SK-N-SH (cell line): ENCODE results near the gene KCNJ9. TPM values are rescaled to one million over a fixed set of nuclear protein-coding genes. Genes with fewer than 3 reads are reported as not detected.

ENCODE experiments used
- CTCF ChIA-PET: fragments of 300-600, 350-600 bp; formaldehyde crosslinking; extraction: SDS; loops from one replicate; lab custom pipeline; 2021; lab: Yijun Ruan, JAX
- POLR2A ChIA-PET: fragments of 350-600 bp; sonication (Branson Sonifier 250); formaldehyde crosslinking; extraction: SDS; loops from one replicate; lab custom pipeline; 2020; ENCODE audit warnings: antibody characterized with exemption, inconsistent platforms; lab: Yijun Ruan, JAX
- DNase-seq: peaks from one replicate; pipeline ENCODE4 v3.0.0; 2012
- H2AFZ ChIP-seq: fragments of 200-600 bp; sonication (generic); 2 replicates; pipeline ENCODE4 v1.8.1; 2016; ENCODE audit warnings: antibody characterized with exemption, mild to moderate bottlenecking, low read depth
- H3F3A ChIP-seq: fragments of 200-600 bp; sonication (generic); replicated peaks from 2 replicates; pipeline ENCODE3; 2016; ENCODE audit warnings: antibody characterized with exemption, mild to moderate bottlenecking; ENCODE audit not compliant: insufficient read depth
- H3K27ac ChIP-seq, 2 experiments: fragments of 200-500 bp in 1 of 2; fragments of 200-600 bp in 1 of 2; sonication (Bioruptor generic) in 1 of 2; sonication (generic), shearing (Covaris generic) in 1 of 2; 2 replicates each; pipeline versions ENCODE4 v1.5.1 to v1.6.1; 2014 to 2016; ENCODE audit warnings: low read depth in 2 of 2, inconsistent platforms in 1 of 2, low read length in 1 of 2, mild to moderate bottlenecking in 1 of 2, mixed read lengths in 1 of 2
- H3K27me3 ChIP-seq: fragments of 200-600 bp; sonication (generic), shearing (Covaris generic); 2 replicates; pipeline ENCODE4 v1.6.1; 2016; ENCODE audit warnings: mixed run types; ENCODE audit not compliant: insufficient read depth
- H3K36me3 ChIP-seq, 2 experiments: fragments of 200-500 bp in 1 of 2; fragments of 200-600 bp in 1 of 2; sonication (Bioruptor generic) in 1 of 2; sonication (generic) in 1 of 2; replicated peaks in 1 of 2; 2 replicates each; pipeline versions ENCODE3 to v1.5.1; 2014 to 2016; ENCODE audit warnings: low read length in 1 of 2, mild to moderate bottlenecking in 1 of 2; ENCODE audit not compliant: insufficient read depth in 2 of 2, control insufficient read depth in 1 of 2
- H3K4me1 ChIP-seq, 2 experiments: fragments of 200-500 bp in 1 of 2; fragments of 200-600 bp in 1 of 2; sonication (Bioruptor generic) in 1 of 2; sonication (generic), shearing (Covaris generic) in 1 of 2; 2 replicates each; pipeline versions ENCODE4 v1.5.1 to v1.6.1; 2014 to 2016; ENCODE audit warnings: low read depth in 1 of 2, low read length in 1 of 2, mixed run types in 1 of 2; ENCODE audit not compliant: insufficient read depth in 2 of 2, control insufficient read depth in 1 of 2
- H3K4me2 ChIP-seq: fragments of 200-600 bp; sonication (generic), shearing (Covaris generic); 2 replicates; pipeline ENCODE4 v1.6.1; 2017; ENCODE audit warnings: mixed run types
- H3K4me3 ChIP-seq, 2 experiments: fragments of 200-500 bp in 1 of 2; fragments of 200-600 bp in 1 of 2; sonication (Bioruptor generic) in 1 of 2; sonication (generic), shearing (Covaris generic) in 1 of 2; 2 replicates each; pipeline versions ENCODE4 v1.5.1 to v1.8.1; 2014 to 2016; ENCODE audit warnings: low read depth in 2 of 2, inconsistent platforms in 1 of 2, low read length in 1 of 2, mild to moderate bottlenecking in 1 of 2, mixed read lengths in 1 of 2, moderate library complexity in 1 of 2
- H3K79me2 ChIP-seq: fragments of 200-600 bp; sonication (generic); 2 replicates; pipeline ENCODE4 v1.8.1; 2017; ENCODE audit warnings: mild to moderate bottlenecking; ENCODE audit not compliant: insufficient read depth
- H3K9ac ChIP-seq: fragments of 200-600 bp; sonication (generic); 2 replicates; pipeline ENCODE4 v1.6.1; 2017; ENCODE audit warnings: mixed run types
- H3K9me2 ChIP-seq: fragments of 200-600 bp; sonication (generic); 2 replicates; pipeline ENCODE4 v1.6.1; 2017; ENCODE audit warnings: mixed run types
- H3K9me3 ChIP-seq: fragments of 200-600 bp; sonication (generic); 2 replicates; pipeline ENCODE4 v1.6.1; 2017; ENCODE audit warnings: mixed run types, mild to moderate bottlenecking, moderate library complexity
- H4K20me1 ChIP-seq: fragments of 200-600 bp; sonication (generic); 2 replicates; pipeline ENCODE4 v1.6.1; 2017; ENCODE audit warnings: mild to moderate bottlenecking, mixed run types; ENCODE audit not compliant: insufficient read depth
- CHD2 ChIP-seq: fragments of 150-350 bp; IDR thresholded peaks from 2 replicates; pipeline ENCODE4 v1.6.1; 2018; ENCODE audit warnings: low read length; ENCODE audit not compliant: partially characterized antibody
- EZH2phosphoT487 ChIP-seq: fragments of 200-600 bp; sonication (generic); IDR thresholded peaks from 2 replicates; pipeline ENCODE4 v1.6.1; 2017; ENCODE audit warnings: low read depth, mixed run types, mild to moderate bottlenecking, antibody characterized with exemption, moderate library complexity, borderline replicate concordance
- FOXJ3 ChIP-seq: sonication (generic); formaldehyde crosslinking; IDR thresholded peaks from 2 replicates; pipeline ENCODE4 v1.5.1; 2020; ENCODE audit warnings: mild to moderate bottlenecking, missing genetic modification reagents
- GABPA ChIP-seq: IDR thresholded peaks from 2 replicates; pipeline ENCODE4 v1.4.0; 2012; ENCODE audit warnings: low read depth, mild to moderate bottlenecking
- GATA2 ChIP-seq: sonication (generic); formaldehyde crosslinking; IDR thresholded peaks from 2 replicates; pipeline ENCODE4 v1.5.0; 2020; ENCODE audit warnings: mild to moderate bottlenecking, missing genetic modification reagents
- JUND ChIP-seq: IDR thresholded peaks from 2 replicates; pipeline ENCODE4 v1.4.0; 2012
- MEF2A ChIP-seq: IDR thresholded peaks from 2 replicates; pipeline ENCODE4 v1.4.0; 2012; ENCODE audit warnings: low read depth, borderline replicate concordance
- MXI1 ChIP-seq: IDR thresholded peaks from 2 replicates; pipeline ENCODE4 v1.6.1; 2012; ENCODE audit warnings: mild to moderate bottlenecking, low read depth, low read length, improper control_type of control experiment
- NRF1 ChIP-seq: IDR thresholded peaks from 2 replicates; pipeline ENCODE4 v1.6.1; 2012; ENCODE audit warnings: low read depth, mild to moderate bottlenecking, low read length
- POLR2AphosphoS5 ChIP-seq: IDR thresholded peaks from 2 replicates; pipeline ENCODE4 v1.6.1; 2012; ENCODE audit warnings: low read depth, low read length
- SIN3A ChIP-seq: IDR thresholded peaks from 2 replicates; pipeline ENCODE4 v1.6.1; 2012; ENCODE audit warnings: low read depth, mild to moderate bottlenecking, low read length, moderate library complexity, borderline replicate concordance
- TEAD4 ChIP-seq: IDR thresholded peaks from 2 replicates; pipeline ENCODE4 v1.4.0; 2012; ENCODE audit warnings: mild to moderate bottlenecking, borderline replicate concordance; ENCODE audit not compliant: insufficient read depth
- WGBS: methylation state at CpG from one replicate; pipeline ENCODE4 v1.1.6; 2017; ENCODE audit warnings: low lambda C conversion rate; 5-methylcytosine and 5-hydroxymethylcytosine counted together
- polyA plus RNA-seq, 3 experiments: library from polyadenylated mRNA; depleted of rRNA; stranded (reverse); fragments of >200 nt; gene quantifications; 2 replicates each; pipeline ENCODE4 v1.2.3, GENCODE V29; 2012
- TF ChIP-seq, protein P1 (sequence below): fragments of 150-350 bp; IDR thresholded peaks from 2 replicates; pipeline ENCODE4 v1.6.1; 2017; ENCODE audit warnings: antibody characterized with exemption, low read length, low read depth, borderline replicate concordance
- TF ChIP-seq, protein P2 (sequence below): IDR thresholded peaks from 2 replicates; pipeline ENCODE4 v1.4.0; 2012; ENCODE audit warnings: low read depth, borderline replicate concordance
- TF ChIP-seq, protein P3 (sequence below): fragments of 200-600 bp; sonication (generic); IDR thresholded peaks from 2 replicates; pipeline ENCODE4 v1.6.1; 2017; ENCODE audit warnings: antibody characterized with exemption, mild to moderate bottlenecking, moderate library complexity

Gene KCNJ9
- polyA plus RNA-seq, 1 of the 3 experiments (the other 2 are of a cell fraction) = 0.02 TPM

DNA sequence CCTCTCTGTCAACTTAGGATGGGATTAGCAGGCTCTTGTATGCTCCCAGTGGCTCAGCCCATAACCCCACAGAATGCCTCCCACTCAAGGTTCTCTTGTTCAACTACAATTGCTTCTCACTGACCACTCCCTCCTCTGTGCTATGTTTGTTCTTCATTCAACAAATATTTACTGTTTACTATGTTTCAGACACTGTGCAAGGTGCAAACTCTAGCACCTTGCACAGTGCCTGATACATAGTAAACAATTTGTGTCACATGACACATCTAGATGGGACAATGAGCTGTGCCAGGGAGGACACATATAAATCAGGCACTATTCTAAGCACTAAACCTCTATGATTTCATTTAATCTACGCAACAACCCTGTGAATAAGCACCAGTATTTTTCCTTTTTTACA, 49.6 kb downstream of the KCNJ9 start:
- H3K4me3 ChIP-seq = no peak overlapping the region
- H3F3A ChIP-seq = no peaks in the 10 kb centered on the region
- no peak overlapping the region for H3K4me2 ChIP-seq
- H3K79me2 ChIP-seq = no peaks in the 10 kb centered on the region
- no peaks in the 10 kb centered on the region for H3K9me3 ChIP-seq
- POLR2A ChIA-PET = no interaction called here
- 64% methylated on average over 1 of the region's 1 CpG for WGBS
- H3K27ac ChIP-seq = no peak overlapping the region
- H3K27me3 ChIP-seq = 0 out of 2 replicates have a peak, but pooled peaks cover 4% of the 10 kb centered on the region
- H2AFZ ChIP-seq = no peak overlapping the region
- no peak overlapping the region for H3K9ac ChIP-seq
- H3K9me2 ChIP-seq = no peaks in the 10 kb centered on the region
- no peaks in the 10 kb centered on the region for H3K36me3 ChIP-seq
- CTCF ChIA-PET = interaction anchor here (1.2 to 2.3 kb wide), 4 partner anchors 46 to 121 kb away, joined by 3 to 11 read pairs (median 6); no protein-coding TSS in a partner anchor
- no peaks in the 10 kb centered on the region for H3K4me1 ChIP-seq
- H4K20me1 ChIP-seq = no peaks in the 10 kb centered on the region
- no peak for DNase-seq
- no peak for TF ChIP-seq MXI1
- TF ChIP-seq CHD2 = no peak
- TF ChIP-seq, protein P1, sequence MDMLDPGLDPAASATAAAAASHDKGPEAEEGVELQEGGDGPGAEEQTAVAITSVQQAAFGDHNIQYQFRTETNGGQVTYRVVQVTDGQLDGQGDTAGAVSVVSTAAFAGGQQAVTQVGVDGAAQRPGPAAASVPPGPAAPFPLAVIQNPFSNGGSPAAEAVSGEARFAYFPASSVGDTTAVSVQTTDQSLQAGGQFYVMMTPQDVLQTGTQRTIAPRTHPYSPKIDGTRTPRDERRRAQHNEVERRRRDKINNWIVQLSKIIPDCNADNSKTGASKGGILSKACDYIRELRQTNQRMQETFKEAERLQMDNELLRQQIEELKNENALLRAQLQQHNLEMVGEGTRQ = no peak

DNA sequence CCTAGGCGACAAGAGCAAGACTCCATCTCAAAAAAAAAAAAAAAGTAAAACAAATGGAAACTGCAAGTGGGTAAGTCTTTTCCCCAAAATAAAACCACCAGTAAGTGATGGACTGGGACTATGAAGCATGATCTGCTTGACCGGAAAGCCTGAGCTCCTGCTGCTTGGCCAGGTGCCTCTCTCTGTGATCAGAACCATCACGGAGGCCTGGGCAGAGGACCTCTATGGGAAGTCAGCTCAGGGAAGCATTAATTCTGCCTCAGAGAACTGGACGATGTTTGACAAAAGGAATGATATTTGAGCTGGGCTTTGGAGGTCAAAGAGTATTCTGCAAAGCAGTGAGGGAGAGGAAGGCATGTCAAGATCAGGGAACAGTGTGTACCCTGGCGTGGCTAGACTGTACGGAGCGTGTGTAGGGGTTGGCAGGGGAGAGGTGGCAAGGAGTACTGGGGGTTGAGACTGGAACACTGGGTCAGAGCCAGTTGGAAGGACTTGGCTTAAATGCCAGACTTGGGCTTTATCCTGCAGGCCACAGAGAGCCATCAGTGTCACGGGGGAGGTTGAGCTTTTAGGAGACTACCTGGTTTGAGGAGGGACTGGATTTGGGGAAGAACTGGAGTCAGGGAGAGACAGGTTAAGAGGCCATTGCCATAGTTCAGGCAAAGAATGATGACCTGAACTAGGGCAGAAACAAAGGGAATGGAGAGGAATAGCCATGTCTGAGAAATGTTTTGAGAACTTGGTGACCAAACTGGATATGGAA, 50.6 kb downstream of the KCNJ9 start:
- ChIA-PET POLR2A (no interaction called here), CTCF (interaction anchor here (1.4 kb wide), 1 partner anchor 47 kb away, joined by 3 read pairs; no protein-coding TSS in a partner anchor)
- Histone ChIP-seq H3K9me3 (no peaks in the 10 kb centered on the region), H3K36me3 (no peaks in the 10 kb centered on the region), H3K4me2 (no peak overlapping the region), H3K79me2 (no peaks in the 10 kb centered on the region), H3K27ac (no peak overlapping the region), H3K4me1 (no peaks in the 10 kb centered on the region), H3K9me2 (no peaks in the 10 kb centered on the region), H3F3A (no peaks in the 10 kb centered on the region), H2AFZ (no peak overlapping the region), H3K9ac (no peak overlapping the region), H3K4me3 (no peak overlapping the region), H4K20me1 (no peaks in the 10 kb centered on the region), H3K27me3 (0 out of 2 replicates have a peak, but pooled peaks cover 4% of the 10 kb centered on the region)
- no peak for DNase-seq
- no peak for TF ChIP-seq GABPA
- no peak for TF ChIP-seq NRF1
- no peak for TF ChIP-seq JUND
- TF ChIP-seq EZH2phosphoT487 = no peak
- TF ChIP-seq MEF2A = no peak
- no peak for TF ChIP-seq FOXJ3 (CRISPR knock-in tag)
- TF ChIP-seq TEAD4 = no peak
- TF ChIP-seq GATA2 (CRISPR knock-in tag) = no peak
- no peak for TF ChIP-seq SIN3A
- TF ChIP-seq, protein P2, sequence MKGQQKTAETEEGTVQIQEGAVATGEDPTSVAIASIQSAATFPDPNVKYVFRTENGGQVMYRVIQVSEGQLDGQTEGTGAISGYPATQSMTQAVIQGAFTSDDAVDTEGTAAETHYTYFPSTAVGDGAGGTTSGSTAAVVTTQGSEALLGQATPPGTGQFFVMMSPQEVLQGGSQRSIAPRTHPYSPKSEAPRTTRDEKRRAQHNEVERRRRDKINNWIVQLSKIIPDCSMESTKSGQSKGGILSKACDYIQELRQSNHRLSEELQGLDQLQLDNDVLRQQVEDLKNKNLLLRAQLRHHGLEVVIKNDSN = no peak
- TF ChIP-seq, protein P3, sequence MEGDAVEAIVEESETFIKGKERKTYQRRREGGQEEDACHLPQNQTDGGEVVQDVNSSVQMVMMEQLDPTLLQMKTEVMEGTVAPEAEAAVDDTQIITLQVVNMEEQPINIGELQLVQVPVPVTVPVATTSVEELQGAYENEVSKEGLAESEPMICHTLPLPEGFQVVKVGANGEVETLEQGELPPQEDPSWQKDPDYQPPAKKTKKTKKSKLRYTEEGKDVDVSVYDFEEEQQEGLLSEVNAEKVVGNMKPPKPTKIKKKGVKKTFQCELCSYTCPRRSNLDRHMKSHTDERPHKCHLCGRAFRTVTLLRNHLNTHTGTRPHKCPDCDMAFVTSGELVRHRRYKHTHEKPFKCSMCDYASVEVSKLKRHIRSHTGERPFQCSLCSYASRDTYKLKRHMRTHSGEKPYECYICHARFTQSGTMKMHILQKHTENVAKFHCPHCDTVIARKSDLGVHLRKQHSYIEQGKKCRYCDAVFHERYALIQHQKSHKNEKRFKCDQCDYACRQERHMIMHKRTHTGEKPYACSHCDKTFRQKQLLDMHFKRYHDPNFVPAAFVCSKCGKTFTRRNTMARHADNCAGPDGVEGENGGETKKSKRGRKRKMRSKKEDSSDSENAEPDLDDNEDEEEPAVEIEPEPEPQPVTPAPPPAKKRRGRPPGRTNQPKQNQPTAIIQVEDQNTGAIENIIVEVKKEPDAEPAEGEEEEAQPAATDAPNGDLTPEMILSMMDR = no peak
- TF ChIP-seq POLR2AphosphoS5 = no peak
- TF ChIP-seq MXI1 = no peak
- 33% methylated on average over 8 of the region's 8 CpGs for WGBS
